Measurements from ENCODE around the gene BBS9. TPM values are rescaled to one million over a fixed set of nuclear protein-coding genes. Genes with fewer than 3 reads are reported as not detected.

BBS9 gene
- total RNA-seq, 2 experiments from 2014 or later = 16.0 to 20.4 TPM

DNA sequence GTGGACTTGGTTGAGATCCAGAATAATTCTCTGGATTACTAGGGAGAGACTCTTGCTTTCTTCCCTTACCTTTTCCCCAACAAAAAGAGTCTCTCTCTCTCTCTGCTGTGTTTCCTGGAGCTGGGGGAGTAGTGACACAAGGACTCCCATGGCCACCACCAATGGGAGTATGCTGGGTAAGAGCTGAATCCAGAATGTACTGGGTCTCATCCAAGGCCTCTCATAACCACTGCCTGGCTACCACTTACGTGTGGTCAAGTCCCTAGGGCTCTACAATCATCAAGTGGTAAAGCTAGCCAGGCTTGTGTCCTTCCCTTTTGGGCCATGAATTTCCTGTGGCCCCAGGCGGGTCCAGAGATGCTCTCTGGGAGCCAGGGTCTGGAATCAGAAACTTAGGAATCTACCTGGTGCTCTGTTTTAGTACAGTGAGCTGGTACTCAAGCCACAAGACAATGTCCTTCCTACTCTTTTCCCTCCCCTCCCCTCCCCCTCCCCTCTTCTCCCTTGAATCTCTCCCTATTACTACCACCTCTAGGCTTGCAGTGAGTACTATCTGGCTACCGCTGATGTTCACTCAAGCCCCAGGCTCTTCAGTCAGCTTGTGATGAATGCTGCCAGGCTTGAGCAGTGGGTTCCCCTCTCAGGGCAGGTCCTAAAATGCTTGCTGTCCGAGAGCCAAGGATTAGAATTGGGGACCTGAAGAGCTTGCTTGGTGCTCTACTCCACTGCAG is 196.6 kb downstream of the BBS9 start:
- Mint-ChIP-seq H3K27me3 (no peaks in the 10 kb centered on the region), H3K36me3 (ENCODE audit: low read depth) (peaks cover 72% of the 10 kb centered on the region), H3K4me3 (no peak overlapping the region), H3K9me3 (peaks cover 10% of the 10 kb centered on the region), H3K4me1 (ENCODE audit: low read depth) (no peaks in the 10 kb centered on the region), H3K27ac (no peak overlapping the region)
- no peaks in the 10 kb centered on the region for H3K27me3 ChIP-seq (ENCODE audit: control insufficient read depth in 1 of 2, insufficient read depth in 2 of 2, low read length in 2 of 2)
- H3K36me3 ChIP-seq (ENCODE audit: insufficient read depth, low read length) = no peaks in the 10 kb centered on the region
- POLR2A ChIA-PET = no interaction called here
- no peak for ATAC-seq (ENCODE audit: poor library complexity)
- intact Hi-C loops (cut with DNase I, micrococcal nuclease) = no loop called here
- H3K4me3 ChIP-seq (ENCODE audit: low read length) = no peak overlapping the region
- no peak for DNase-seq
- CTCF ChIA-PET = no interaction called here
- H3K27ac ChIP-seq (ENCODE audit: low read depth in 1 of 2, low read length in 2 of 2) = no peak overlapping the region
- H3K4me1 ChIP-seq (ENCODE audit: insufficient read depth, low read length) = no peaks in the 10 kb centered on the region
- TF ChIP-seq, protein P1, sequence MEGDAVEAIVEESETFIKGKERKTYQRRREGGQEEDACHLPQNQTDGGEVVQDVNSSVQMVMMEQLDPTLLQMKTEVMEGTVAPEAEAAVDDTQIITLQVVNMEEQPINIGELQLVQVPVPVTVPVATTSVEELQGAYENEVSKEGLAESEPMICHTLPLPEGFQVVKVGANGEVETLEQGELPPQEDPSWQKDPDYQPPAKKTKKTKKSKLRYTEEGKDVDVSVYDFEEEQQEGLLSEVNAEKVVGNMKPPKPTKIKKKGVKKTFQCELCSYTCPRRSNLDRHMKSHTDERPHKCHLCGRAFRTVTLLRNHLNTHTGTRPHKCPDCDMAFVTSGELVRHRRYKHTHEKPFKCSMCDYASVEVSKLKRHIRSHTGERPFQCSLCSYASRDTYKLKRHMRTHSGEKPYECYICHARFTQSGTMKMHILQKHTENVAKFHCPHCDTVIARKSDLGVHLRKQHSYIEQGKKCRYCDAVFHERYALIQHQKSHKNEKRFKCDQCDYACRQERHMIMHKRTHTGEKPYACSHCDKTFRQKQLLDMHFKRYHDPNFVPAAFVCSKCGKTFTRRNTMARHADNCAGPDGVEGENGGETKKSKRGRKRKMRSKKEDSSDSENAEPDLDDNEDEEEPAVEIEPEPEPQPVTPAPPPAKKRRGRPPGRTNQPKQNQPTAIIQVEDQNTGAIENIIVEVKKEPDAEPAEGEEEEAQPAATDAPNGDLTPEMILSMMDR (IDR thresholded peaks at IDR 0.05) = no peak
- H3K9me3 ChIP-seq (ENCODE audit: control insufficient read depth in 1 of 2, insufficient read depth in 1 of 2, low read length in 2 of 2) = peaks cover 0 to 5% of the 10 kb centered on the region in 2 experiments

DNA sequence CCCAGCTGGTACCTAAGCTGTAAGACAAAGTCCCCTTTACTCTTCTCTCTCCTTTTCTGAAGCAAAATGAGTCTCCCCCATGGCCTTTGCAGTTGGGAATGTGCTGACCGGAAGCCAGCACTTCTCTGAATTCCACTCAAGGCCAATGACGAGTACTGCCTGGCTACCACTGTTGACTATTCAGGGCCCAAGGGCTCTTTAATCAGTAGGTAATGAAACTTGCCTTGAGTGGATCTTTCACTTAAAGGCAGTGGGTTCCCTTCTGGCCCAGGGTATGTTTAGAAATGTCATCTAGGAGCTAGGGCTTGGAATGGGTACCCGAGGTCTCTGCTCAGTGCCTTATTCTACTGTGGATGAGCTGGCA is 197.1 kb downstream of the BBS9 start:
- Mint-ChIP-seq H3K4me3 (no peak overlapping the region), H3K36me3 (ENCODE audit: low read depth) (peaks cover 70% of the 10 kb centered on the region)
- intact Hi-C loops (cut with DNase I, micrococcal nuclease) = no loop called here

DNA sequence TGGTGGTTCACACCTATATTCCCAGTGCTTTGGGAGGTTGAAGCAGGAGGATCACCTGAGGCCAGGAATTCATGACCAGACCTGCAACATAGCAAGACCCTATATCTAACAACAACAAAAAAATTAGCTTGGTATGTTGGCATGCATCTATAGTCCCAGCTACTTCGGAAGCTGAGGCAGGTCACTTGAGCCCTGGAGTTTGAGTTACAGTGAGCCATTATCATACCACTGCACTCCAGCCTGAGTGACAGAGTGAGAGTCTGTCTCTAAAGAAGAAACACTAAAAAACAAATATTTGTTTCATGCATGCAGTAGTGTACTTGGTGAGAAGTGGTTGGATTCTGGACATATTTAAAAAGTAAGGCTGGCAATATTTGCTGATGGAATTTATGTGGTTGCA is 198.1 kb downstream of the BBS9 start:
- H3K4me3 Mint-ChIP-seq = no peak overlapping the region
- H3K27me3 ChIP-seq (ENCODE audit: control insufficient read depth in 1 of 2, insufficient read depth in 2 of 2, low read length in 2 of 2) = no peaks in the 10 kb centered on the region
- intact Hi-C loops (cut with DNase I, micrococcal nuclease) = no loop called here
- ChIA-PET POLR2A (no interaction called here), CTCF (no interaction called here)
- peaks cover 60% of the 10 kb centered on the region for H3K36me3 Mint-ChIP-seq (ENCODE audit: low read depth)
- no peaks in the 10 kb centered on the region for H3K4me1 Mint-ChIP-seq (ENCODE audit: low read depth)
- H3K27me3 Mint-ChIP-seq = no peaks in the 10 kb centered on the region
- DNase-seq = no peak
- H3K27ac ChIP-seq (ENCODE audit: low read depth in 1 of 2, low read length in 2 of 2) = no peak overlapping the region
- peaks cover 9% of the 10 kb centered on the region for H3K9me3 Mint-ChIP-seq
- TF ChIP-seq, protein P1 (IDR thresholded peaks at IDR 0.05) = no peak
- no peaks in the 10 kb centered on the region for H3K36me3 ChIP-seq (ENCODE audit: insufficient read depth, low read length)
- H3K4me3 ChIP-seq (ENCODE audit: low read length) = no peak overlapping the region
- H3K4me1 ChIP-seq (ENCODE audit: insufficient read depth, low read length) = no peaks in the 10 kb centered on the region
- no peak overlapping the region for H3K27ac Mint-ChIP-seq
- peaks cover 0 to 5% of the 10 kb centered on the region in 2 experiments for H3K9me3 ChIP-seq (ENCODE audit: control insufficient read depth in 1 of 2, insufficient read depth in 1 of 2, low read length in 2 of 2)
- no peak for ATAC-seq (ENCODE audit: poor library complexity)

More for the DNA sequence above, 197.1 kb downstream of the BBS9 start:
- TF ChIP-seq, protein P1 (IDR thresholded peaks at IDR 0.05) = no peak
- ChIA-PET POLR2A (no interaction called here), CTCF (no interaction called here)
- Mint-ChIP-seq H3K9me3 (peaks cover 10% of the 10 kb centered on the region), H3K27me3 (no peaks in the 10 kb centered on the region), H3K27ac (no peak overlapping the region), H3K4me1 (ENCODE audit: low read depth) (no peaks in the 10 kb centered on the region)
- H3K36me3 ChIP-seq (ENCODE audit: insufficient read depth, low read length) = no peaks in the 10 kb centered on the region
- ATAC-seq (ENCODE audit: poor library complexity) (no peak), DNase-seq (no peak)
- H3K27ac ChIP-seq (ENCODE audit: low read depth in 1 of 2, low read length in 2 of 2) = no peak overlapping the region
- H3K4me1 ChIP-seq (ENCODE audit: insufficient read depth, low read length) = no peaks in the 10 kb centered on the region
- peaks cover 0 to 5% of the 10 kb centered on the region in 2 experiments for H3K9me3 ChIP-seq (ENCODE audit: control insufficient read depth in 1 of 2, insufficient read depth in 1 of 2, low read length in 2 of 2)
- H3K27me3 ChIP-seq (ENCODE audit: control insufficient read depth in 1 of 2, insufficient read depth in 2 of 2, low read length in 2 of 2) = no peaks in the 10 kb centered on the region
- no peak overlapping the region for H3K4me3 ChIP-seq (ENCODE audit: low read length)
